GM19023 (cell line): Measurements from ENCODE around the gene MACF1.

Experiments
- ATAC-seq: cut with Tn5 transposase; IDR thresholded peaks from one replicate; pipeline ENCODE4 v1.9.1; 2021; ENCODE audit warnings: mild to moderate bottlenecking, moderate library complexity; ENCODE audit not compliant: unreplicated experiment

Gene MACF1

DNA sequence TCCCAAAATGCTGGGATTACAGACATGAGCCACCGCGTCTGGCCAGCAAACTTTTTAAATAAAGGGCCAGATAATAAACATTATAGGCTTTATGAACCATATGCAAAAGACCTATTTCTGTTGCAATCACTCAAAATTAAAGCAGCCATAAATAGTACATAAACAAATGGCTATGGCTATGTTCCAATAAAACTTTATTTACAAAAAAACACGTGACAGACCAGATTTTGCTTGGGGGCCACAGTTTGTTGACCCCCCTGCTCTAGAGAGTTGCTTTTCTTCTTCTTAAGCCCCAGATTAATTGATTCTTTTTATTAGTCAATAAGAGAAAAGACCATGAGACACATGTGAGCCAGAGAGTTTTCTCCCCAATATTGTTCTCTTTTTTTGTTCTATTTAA is 138.3 kb downstream of the MACF1 start:
- no peak for ATAC-seq

DNA sequence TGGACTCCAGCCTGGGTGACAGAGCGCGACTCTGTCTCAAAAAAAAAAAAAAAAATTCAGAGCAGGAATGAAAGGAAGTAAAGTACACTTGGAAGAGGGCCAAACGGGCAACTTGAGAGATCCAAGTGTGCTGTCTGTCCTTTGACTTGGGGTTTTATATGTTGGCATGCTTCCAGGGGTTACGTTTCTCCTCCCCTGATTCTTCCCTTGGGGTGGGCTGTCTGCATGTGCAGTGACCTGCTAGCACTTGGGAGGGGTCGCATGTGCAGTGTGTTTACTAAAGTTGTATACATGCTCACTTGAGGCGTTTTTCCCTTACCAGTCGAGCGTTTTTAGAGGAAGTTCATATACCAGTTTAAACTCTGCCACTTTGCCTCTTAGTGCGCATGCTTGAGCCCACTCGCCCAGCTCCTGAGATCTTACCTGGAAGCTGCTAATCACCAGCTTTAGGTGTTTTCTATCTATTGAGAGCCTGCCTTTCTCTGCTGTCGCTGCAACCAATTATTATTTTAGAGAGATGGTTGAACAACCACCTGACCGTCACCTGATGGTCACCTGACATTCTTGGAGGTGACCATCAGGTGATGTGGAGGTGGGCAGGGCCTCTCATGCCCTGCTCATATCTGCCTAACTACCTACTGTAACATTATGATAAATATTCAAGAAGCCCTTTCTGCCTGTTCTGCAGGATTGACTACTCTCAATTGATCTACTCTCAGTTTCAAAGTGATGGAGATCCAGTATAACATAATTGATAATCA is 140.1 kb downstream of the MACF1 start:
- no peak for ATAC-seq

DNA sequence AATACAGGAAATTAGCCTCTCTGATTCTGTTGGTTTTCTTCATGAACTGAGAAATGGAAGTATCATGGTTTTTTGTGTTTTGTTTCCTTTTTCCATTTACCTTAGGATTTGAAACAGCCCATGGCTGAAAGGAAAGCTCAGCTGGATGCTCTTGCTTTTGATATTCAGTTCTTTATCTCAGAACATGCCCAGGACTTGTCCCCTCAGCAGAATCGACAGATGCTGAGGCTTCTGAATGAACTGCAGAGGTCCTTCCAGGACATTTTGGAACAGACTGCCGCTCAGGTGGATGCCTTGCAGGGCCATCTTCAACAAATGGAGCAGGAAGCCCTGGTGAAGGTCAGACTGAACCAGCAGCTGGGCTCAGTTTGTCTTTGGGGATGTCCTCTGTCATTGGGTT is 142.4 kb downstream of the MACF1 start:
- no peak for ATAC-seq

DNA sequence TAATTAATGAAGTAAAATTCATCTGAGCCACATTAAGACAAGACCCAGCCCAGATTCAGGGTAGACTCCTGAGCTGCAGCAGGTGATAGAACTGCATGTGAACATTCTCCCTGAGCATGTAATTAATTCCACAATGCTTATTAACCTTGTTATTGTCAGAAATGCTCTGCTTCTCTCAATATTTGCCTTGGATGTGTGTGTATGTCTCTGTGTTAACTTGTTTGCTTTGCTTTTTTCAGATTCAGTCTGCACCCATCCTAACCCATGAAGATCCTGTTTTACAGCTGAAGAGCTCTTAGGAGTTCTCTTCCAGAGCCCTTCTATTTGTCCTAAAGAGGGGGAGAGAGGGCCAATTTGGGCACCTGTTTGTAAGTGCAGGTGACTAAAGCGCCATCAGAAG is 143.8 kb downstream of the MACF1 start:
- ATAC-seq, result no peak

DNA sequence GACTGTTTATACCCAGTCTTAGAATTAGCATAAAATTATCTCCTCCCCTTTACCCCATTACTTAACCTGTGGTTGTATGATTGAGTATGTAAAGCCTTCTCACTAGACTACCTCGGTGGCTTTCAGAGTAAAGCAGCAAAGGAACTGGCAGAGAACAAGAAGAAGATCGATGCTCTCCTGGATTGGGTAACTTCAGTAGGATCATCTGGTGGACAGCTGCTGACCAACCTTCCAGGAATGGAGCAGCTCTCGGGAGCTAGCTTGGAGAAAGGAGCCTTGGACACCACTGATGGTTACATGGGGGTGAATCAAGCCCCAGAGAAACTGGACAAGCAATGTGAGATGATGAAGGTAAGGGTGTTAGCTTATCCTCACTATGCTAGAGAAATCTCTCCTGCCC is 148.4 kb downstream of the MACF1 start:
- ATAC-seq, result no peak

DNA sequence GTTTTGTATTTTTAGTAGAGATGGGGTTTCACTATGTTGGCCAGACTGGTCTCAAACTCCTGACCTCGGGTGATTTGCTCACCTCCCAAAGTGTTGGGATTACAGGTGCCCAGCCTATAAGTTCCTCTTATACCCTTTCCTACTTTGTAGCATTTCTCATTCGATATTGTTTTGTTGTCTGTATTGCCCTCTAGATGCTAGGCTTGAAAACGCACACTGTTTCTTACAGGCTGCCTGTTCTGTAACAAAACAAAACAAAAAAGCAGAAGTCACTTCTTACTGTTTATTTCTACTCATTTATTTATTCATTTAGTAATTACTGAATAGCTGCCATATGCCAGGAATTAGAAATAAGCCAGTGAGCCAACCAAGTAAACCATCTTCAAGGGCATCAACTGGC is 150.1 kb downstream of the MACF1 start:
- no peak for ATAC-seq

DNA sequence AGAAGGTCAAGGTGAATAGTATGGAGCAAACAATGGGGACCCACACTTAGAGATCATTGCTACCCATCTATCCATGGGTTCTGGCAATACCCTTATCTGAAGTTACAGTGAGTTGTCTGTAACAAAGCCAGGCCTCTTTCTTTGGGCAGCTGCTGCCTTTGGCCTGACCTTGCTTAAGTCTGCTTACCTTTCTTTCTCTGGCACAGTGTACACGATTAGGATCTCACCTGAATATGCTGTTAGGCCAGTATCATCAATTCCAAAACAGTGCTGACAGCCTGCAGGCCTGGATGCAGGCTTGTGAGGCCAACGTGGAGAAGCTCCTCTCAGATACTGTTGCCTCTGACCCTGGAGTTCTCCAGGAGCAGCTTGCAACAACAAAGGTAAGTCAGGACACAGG is 154.0 kb downstream of the MACF1 start:
- no peak for ATAC-seq

DNA sequence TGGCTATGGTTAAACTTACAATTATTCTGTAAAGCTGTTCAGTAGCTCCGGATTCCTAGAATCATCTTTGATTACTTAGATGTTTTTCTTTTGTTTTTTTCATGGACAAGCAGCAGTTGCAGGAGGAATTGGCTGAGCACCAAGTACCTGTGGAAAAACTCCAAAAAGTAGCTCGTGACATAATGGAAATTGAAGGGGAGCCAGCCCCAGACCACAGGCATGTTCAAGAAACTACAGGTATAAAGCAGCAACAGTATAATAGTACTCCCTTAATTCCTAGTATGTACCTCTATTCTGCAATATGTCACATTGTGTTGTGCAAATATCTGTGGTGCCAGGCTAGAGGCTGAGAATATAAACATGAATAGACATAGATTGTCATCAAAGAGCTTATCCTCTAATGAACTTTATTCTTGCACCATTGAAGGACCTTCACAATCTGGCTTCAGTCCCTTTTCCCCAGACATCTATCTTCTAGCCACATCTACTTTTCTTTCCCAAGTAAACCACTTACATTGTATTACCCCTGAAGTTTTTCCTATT is 154.6 kb downstream of the MACF1 start:
- no peak for ATAC-seq

DNA sequence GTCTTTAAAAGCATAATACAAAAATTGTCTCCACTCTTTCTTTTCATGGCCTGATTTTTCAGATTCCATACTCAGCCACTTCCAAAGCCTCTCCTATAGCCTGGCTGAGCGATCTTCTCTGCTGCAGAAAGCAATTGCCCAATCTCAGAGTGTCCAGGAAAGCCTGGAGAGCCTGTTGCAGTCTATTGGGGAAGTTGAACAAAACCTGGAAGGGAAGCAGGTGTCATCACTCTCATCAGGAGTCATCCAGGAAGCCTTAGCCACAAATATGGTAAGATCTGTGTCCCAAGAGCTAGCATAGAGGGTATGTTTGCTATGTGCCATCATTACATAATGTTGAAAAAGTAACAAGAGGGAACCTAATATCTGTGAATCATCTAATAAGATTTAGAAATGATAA is 156.2 kb downstream of the MACF1 start:
- ATAC-seq, result no peak

DNA sequence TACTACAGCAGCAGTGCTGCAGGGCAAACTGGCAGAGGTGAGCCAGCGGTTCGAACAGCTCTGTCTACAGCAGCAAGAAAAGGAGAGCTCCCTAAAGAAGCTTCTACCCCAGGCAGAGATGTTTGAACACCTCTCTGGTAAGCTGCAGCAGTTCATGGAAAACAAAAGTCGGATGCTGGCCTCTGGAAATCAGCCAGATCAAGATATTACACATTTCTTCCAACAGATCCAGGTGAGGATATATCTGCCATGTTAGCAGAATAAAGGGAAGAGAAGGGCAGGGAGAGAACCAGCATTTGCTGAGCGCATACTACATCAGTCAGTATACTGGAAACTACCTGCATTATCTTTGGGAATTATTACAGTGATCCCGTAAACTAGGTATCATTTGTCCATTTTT is 157.0 kb downstream of the MACF1 start:
- ATAC-seq, result no peak

DNA sequence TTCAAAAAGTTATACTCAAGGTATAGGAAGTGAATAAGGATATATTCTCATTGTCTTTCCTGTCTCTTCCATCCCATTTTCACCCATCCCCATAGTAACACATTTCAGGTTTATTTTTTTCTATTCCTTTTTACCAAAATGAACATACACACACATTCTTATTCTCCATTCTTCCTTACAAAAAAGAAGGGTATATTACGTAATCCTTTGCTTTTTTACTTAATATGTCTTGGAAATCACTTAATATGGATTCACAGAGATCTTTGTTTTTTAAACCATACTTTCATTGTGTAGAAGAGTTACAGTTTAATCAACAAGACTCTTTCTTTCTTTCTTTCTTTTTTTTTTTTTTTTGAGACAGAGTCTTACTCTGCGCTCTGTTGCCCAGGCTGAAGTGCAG is 158.8 kb downstream of the MACF1 start:
- no peak for ATAC-seq

DNA sequence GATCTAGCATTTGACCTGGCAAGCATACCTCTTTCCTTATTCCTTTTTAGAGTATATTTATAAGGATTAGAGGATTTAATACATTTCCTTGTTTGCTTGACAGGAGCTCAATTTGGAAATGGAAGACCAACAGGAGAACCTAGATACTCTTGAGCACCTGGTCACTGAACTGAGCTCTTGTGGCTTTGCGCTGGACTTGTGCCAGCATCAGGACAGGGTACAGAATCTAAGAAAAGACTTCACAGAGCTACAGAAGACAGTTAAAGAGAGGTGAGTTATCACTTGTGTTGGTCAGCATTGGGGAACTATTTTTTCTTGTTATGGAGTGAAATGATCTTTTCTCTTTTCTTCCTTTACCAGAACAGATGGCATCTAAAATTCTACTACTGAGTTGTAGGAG is 163.6 kb downstream of the MACF1 start:
- no peak for ATAC-seq

DNA sequence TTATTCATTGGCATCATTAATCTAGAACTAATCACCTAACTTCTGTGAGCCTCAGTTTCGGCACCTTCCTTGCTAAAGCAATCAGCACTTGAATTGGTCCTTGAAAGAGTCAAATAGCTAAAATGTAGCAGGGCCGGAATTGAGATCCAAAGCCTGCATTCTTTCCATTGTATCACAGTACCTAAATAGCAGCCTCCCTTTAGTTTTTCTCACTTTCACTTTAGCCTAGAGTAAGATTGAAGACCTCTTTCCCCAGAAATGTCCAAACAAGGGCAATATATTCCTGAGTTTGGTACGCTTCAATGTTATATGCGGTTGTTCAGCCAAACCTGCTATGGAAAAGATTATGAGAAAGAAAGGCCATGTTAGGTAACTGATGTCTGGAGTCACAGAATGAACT is 165.1 kb downstream of the MACF1 start:
- ATAC-seq, result no peak

DNA sequence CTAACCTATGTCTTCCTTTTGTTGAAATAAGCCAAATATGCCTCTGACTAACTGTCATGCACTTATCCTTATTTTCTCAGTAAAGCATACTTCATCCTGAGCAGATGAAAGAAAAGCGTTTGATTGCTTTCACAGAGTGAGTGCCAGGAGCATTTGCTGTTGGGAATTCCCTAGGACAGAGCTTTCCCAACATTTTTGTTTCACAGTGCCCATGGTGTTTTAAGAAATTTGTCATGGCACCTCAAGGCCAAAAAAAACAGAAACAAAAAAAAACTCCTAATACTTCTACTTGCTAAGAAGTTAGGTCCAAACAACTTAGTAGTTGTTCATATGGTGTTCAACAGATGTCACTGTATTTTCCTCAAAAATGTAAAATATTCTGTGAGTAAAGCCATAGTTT is 166.1 kb downstream of the MACF1 start:
- ATAC-seq, result no peak

DNA sequence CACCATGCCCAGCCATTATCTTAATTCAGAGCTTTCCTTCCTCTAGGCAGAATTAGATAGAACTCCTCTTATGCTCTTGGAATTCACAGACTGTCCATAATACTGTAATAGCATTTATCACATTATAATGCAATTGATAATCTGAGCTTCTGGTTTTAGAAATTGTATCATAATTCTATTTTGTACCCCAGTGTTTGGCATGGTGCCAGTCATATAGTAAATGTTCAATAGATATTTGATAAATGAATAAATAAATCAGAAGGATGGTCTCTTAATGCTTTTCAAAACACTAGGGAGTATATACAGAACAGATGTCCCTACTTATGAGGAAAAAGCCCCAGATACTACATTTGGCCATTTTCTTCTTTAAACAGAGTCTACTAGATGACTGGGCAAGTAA is 167.6 kb downstream of the MACF1 start:
- ATAC-seq, result no peak

DNA sequence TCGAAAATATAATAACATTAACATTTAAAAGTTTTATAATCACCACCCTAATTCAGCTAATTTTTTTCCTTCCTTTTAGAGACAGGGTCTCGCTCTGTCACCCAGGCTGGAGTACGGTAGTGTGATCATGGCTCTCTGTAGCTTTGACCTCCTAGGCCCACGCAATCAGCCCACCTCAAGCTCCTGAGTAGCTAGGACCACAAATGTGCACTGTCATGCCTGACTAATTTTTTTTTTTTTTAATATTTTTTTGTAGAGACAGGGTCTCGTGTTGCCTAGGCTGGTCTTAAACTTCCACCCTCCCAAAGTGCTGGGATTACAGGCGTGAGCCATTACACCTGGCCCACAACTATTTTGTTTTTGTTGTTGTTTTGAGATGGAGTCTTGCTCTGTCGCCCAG is 172.2 kb downstream of the MACF1 start:
- no peak for ATAC-seq

DNA sequence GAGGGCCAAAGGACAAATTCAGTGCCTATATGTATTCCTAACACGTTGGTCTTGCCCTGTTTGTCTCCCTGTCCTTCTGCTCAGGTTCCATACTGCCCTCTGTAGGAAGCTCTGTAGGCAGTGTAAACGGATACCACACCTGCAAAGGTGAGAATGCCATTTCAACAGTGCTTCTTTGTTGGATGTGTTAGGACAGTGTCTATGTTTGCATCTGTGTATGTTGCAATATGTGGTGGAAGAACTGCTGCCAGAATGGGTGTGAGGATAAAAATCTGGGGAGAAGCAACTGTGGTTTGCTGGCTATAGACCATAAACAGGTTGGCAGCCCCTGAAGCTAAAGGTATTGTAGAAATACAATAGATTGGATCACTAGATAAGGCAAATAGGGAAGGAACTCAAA is 173.9 kb downstream of the MACF1 start:
- no peak for ATAC-seq

DNA sequence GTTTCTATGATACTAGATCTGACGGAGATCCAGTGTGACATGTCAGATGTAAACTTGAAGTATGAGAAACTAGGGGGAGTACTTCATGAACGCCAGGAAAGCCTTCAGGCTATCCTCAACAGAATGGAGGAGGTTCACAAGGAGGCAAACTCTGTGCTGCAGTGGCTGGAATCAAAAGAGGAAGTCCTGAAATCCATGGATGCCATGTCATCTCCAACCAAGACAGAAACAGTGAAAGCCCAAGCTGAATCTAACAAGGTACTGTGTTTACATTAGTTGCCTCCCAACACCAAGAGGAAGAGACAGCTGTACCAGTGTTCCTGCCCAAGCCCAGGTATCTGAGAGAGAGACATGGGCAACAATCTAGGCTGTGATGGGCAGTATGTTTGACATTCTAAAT is 174.7 kb downstream of the MACF1 start:
- no peak for ATAC-seq

DNA sequence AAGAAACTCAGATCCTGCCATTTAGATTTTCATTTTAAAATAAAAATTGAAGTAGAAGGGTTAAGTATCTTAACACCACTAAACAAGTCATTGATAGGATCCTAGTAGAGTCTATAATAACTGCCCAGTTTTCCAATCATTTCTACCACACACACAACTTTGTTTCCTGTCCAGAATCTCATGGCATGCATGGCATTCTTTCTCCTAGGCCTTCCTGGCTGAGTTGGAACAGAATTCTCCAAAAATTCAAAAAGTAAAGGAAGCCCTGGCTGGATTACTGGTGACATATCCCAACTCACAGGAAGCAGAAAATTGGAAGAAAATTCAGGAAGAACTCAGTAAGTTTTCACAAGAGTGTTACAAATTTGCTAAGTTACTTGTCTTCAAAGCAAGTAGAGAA is 175.5 kb downstream of the MACF1 start:
- no peak for ATAC-seq

DNA sequence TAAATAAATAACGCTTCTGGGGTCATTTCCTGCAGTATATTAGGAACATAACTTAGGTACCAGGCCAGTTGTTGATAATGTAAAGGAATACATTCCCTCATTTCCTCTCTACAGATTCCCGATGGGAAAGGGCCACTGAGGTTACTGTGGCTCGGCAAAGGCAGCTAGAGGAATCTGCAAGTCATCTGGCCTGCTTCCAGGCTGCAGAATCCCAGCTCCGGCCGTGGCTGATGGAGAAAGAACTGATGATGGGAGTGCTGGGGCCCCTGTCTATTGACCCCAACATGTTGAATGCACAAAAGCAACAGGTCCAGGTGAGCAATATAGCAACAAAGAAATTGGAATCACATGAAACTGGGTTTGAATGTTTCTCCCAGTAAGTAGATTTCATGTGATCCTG is 177.3 kb downstream of the MACF1 start:
- ATAC-seq, result no peak

DNA sequence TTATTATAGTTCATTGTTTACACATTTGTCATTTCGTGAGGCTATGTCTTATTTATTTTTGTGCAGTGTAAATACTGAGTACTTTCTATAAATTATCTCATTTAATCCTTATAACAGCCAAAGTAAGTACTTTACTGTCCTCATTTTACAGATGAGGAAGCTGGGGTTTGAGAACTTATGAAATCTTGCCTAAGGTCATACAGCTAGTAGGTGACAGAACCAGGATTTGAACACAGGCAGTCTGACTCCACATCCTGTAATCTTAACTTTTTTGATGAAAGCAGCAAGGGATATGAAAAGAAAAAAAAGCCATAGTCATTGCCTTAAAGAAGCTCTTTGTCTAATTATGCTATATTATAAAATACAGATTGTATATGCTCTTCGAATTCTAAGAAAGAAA is 179.8 kb downstream of the MACF1 start:
- no peak for ATAC-seq

DNA sequence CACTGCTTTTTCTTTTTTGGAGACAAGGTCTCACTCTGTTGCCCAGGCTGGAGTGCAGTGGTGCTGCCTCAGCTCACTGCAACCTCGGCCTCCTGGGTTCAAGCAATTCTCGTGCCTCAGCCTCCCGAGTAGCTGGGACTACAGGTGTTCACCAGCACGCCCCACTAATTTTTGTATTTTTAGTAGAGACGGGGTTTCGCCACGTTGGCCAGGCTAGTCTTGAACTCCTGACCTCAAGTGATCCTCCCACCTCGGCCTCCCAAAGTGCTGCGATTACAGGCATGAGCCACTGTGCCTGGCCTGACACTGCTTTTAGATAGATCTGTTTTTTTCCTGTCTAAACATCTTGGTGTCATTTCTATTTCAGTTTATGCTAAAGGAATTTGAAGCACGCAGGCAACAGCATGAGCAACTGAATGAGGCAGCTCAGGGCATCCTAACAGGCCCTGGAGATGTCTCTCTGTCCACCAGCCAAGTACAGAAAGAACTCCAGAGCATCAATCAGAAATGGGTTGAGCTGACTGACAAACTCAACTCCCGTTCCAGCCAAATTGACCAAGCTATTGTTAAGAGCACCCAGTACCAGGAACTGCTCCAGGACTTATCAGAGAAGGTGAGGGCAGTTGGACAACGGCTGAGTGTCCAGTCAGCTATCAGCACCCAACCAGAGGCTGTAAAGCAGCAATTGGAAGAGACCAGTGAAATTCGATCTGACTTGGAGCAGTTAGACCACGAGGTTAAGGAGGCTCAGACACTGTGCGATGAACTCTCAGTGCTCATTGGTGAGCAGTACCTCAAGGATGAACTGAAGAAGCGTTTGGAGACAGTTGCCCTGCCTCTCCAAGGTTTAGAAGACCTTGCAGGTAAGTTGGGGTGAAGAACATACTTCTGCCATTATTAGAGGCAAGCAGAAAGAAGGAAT is 180.8 kb downstream of the MACF1 start:
- no peak for ATAC-seq
